ENCODE results near the gene SPRED2.

SPRED2 gene

GRCh38 chr2:65377556-65378192 is 54.7 kb downstream of the SPRED2 start:
- Histone ChIP-seq H3K4me1 (ENCODE audit: insufficient read depth, insufficient read length) (peaks cover 2% of the 10 kb centered on the region), H3K9ac (ENCODE audit: insufficient read length, low read depth) (no peak overlapping the region), H3K9me3 (ENCODE audit: insufficient read depth, low read length) (no peaks in the 10 kb centered on the region), H3K36me3 (ENCODE audit: insufficient read depth, insufficient read length, low read length) (no peaks in the 10 kb centered on the region), H3K4me3 (ENCODE audit: insufficient read length, low read depth) (no peak overlapping the region), H3K27me3 (ENCODE audit: insufficient read depth, insufficient read length) (no peaks in the 10 kb centered on the region)
- DNase-seq (ENCODE audit: low read depth, low spot score), result peak; percentile 59
- no peak for TF ChIP-seq SUZ12 (IDR thresholded peaks at IDR 0.05; ENCODE audit: extremely low read depth, insufficient read depth, insufficient read length)
- no peak for TF ChIP-seq YY1 (IDR thresholded peaks at IDR 0.05; ENCODE audit: insufficient read depth, insufficient read length)
- TF ChIP-seq ZNF274 (IDR thresholded peaks at IDR 0.05; ENCODE audit: low read depth, low read length), result no peak

- Histone ChIP-seq H3K4me3 (ENCODE audit: insufficient read length, low read depth) (no peak overlapping the region), H3K27me3 (ENCODE audit: insufficient read depth, insufficient read length) (no peaks in the 10 kb centered on the region), H3K9ac (ENCODE audit: insufficient read length, low read depth) (no peak overlapping the region), H3K9me3 (ENCODE audit: insufficient read depth, low read length) (no peaks in the 10 kb centered on the region), H3K36me3 (ENCODE audit: insufficient read depth, insufficient read length, low read length) (no peaks in the 10 kb centered on the region), H3K4me1 (ENCODE audit: insufficient read depth, insufficient read length) (peaks cover 2% of the 10 kb centered on the region)
- DNase-seq (ENCODE audit: low read depth, low spot score), result no peak
- TF ChIP-seq YY1 (IDR thresholded peaks at IDR 0.05; ENCODE audit: insufficient read depth, insufficient read length) (no peak), SUZ12 (IDR thresholded peaks at IDR 0.05; ENCODE audit: extremely low read depth, insufficient read depth, insufficient read length) (no peak), ZNF274 (IDR thresholded peaks at IDR 0.05; ENCODE audit: low read depth, low read length) (no peak)
Measured at GRCh38 chr2:65375723-65376122, 56.7 kb downstream of the SPRED2 start.

DNA sequence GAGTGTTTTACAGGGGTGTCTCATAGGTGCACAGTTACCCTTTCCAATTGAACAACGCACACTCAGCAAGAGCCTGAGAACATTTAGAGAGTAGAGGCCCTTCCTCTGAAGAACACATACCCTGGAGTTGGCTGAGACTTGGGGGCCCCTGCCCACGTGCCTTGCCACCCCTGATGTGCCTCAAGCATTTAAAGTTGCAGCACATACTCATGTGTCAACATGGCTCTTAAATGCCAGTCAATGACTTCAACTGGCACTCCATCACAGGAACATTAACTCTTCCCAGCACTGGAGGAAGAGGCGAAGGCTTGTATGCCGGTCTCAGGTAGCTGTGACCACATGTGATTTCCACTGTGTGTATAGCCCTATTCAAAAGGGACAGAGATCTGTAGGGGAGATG is 57.4 kb downstream of the SPRED2 start:
- H3K9me3 ChIP-seq (ENCODE audit: insufficient read depth, low read length), result no peaks in the 10 kb centered on the region
- H3K27me3 ChIP-seq (ENCODE audit: insufficient read depth, insufficient read length), result no peaks in the 10 kb centered on the region
- no peak for DNase-seq (ENCODE audit: low read depth, low spot score)
- no peak for TF ChIP-seq SUZ12 (IDR thresholded peaks at IDR 0.05; ENCODE audit: extremely low read depth, insufficient read depth, insufficient read length)
- no peak for TF ChIP-seq ZNF274 (IDR thresholded peaks at IDR 0.05; ENCODE audit: low read depth, low read length)
- TF ChIP-seq YY1 (IDR thresholded peaks at IDR 0.05; ENCODE audit: insufficient read depth, insufficient read length), result no peak
- H3K4me3 ChIP-seq (ENCODE audit: insufficient read length, low read depth), result no peak overlapping the region
- no peak overlapping the region for H3K9ac ChIP-seq (ENCODE audit: insufficient read length, low read depth)
- peaks cover 2% of the 10 kb centered on the region for H3K4me1 ChIP-seq (ENCODE audit: insufficient read depth, insufficient read length)
- H3K36me3 ChIP-seq (ENCODE audit: insufficient read depth, insufficient read length, low read length), result no peaks in the 10 kb centered on the region

DNA sequence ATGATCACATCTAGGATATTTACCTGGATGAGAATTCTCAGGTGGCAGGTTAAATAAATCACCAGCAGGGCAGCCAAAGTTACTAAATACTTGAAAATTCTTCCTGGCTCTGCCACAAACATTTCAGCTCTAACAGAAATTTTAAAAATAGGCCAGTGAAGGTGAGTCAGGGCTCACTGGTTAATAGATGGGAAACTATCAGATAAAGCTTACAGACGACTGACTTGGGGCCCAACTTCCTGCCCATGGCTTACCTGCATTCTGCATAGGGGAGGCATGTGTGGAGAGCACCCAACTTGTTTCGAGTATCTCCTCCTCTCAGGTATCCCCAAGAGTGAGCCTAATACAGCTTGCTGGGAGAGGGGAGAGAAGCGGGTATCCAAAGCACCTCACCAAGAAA is 57.8 kb downstream of the SPRED2 start:
- Histone ChIP-seq H3K4me3 (ENCODE audit: insufficient read length, low read depth) (no peak overlapping the region), H3K9me3 (ENCODE audit: insufficient read depth, low read length) (no peaks in the 10 kb centered on the region), H3K4me1 (ENCODE audit: insufficient read depth, insufficient read length) (peaks cover 2% of the 10 kb centered on the region), H3K36me3 (ENCODE audit: insufficient read depth, insufficient read length, low read length) (no peaks in the 10 kb centered on the region), H3K9ac (ENCODE audit: insufficient read length, low read depth) (no peak overlapping the region), H3K27me3 (ENCODE audit: insufficient read depth, insufficient read length) (no peaks in the 10 kb centered on the region)
- DNase-seq (ENCODE audit: low read depth, low spot score), result no peak
- TF ChIP-seq YY1 (IDR thresholded peaks at IDR 0.05; ENCODE audit: insufficient read depth, insufficient read length), result no peak
- TF ChIP-seq ZNF274 (IDR thresholded peaks at IDR 0.05; ENCODE audit: low read depth, low read length), result no peak
- TF ChIP-seq SUZ12 (IDR thresholded peaks at IDR 0.05; ENCODE audit: extremely low read depth, insufficient read depth, insufficient read length), result no peak

- TF ChIP-seq ZNF274 (IDR thresholded peaks at IDR 0.05; ENCODE audit: low read depth, low read length), result no peak
- no peak for TF ChIP-seq SUZ12 (IDR thresholded peaks at IDR 0.05; ENCODE audit: extremely low read depth, insufficient read depth, insufficient read length)
- no peak for TF ChIP-seq YY1 (IDR thresholded peaks at IDR 0.05; ENCODE audit: insufficient read depth, insufficient read length)
- Histone ChIP-seq H3K36me3 (ENCODE audit: insufficient read depth, insufficient read length, low read length) (no peaks in the 10 kb centered on the region), H3K27me3 (ENCODE audit: insufficient read depth, insufficient read length) (no peaks in the 10 kb centered on the region), H3K4me1 (ENCODE audit: insufficient read depth, insufficient read length) (peaks cover 2% of the 10 kb centered on the region), H3K4me3 (ENCODE audit: insufficient read length, low read depth) (no peak overlapping the region), H3K9me3 (ENCODE audit: insufficient read depth, low read length) (no peaks in the 10 kb centered on the region), H3K9ac (ENCODE audit: insufficient read length, low read depth) (no peak overlapping the region)
- no peak for DNase-seq (ENCODE audit: low read depth, low spot score)
Measured at GRCh38 chr2:65373365-65373918, 59.0 kb downstream of the SPRED2 start.

GRCh38 chr2:65372619-65373018 is 59.8 kb downstream of the SPRED2 start:
- TF ChIP-seq SUZ12 (IDR thresholded peaks at IDR 0.05; ENCODE audit: extremely low read depth, insufficient read depth, insufficient read length), result no peak
- Histone ChIP-seq H3K9me3 (ENCODE audit: insufficient read depth, low read length) (no peaks in the 10 kb centered on the region), H3K27me3 (ENCODE audit: insufficient read depth, insufficient read length) (no peaks in the 10 kb centered on the region), H3K4me3 (ENCODE audit: insufficient read length, low read depth) (no peak overlapping the region), H3K4me1 (ENCODE audit: insufficient read depth, insufficient read length) (no peaks in the 10 kb centered on the region), H3K36me3 (ENCODE audit: insufficient read depth, insufficient read length, low read length) (no peaks in the 10 kb centered on the region), H3K9ac (ENCODE audit: insufficient read length, low read depth) (no peak overlapping the region)
- DNase-seq (ENCODE audit: low read depth, low spot score), result no peak

- TF ChIP-seq ZNF274 (IDR thresholded peaks at IDR 0.05; ENCODE audit: low read depth, low read length) (no peak), YY1 (IDR thresholded peaks at IDR 0.05; ENCODE audit: insufficient read depth, insufficient read length) (no peak), SUZ12 (IDR thresholded peaks at IDR 0.05; ENCODE audit: extremely low read depth, insufficient read depth, insufficient read length) (no peak)
- H3K4me1 ChIP-seq (ENCODE audit: insufficient read depth, insufficient read length), result no peaks in the 10 kb centered on the region
- no peak for DNase-seq (ENCODE audit: low read depth, low spot score)
- H3K9ac ChIP-seq (ENCODE audit: insufficient read length, low read depth), result no peak overlapping the region
- H3K4me3 ChIP-seq (ENCODE audit: insufficient read length, low read depth), result no peak overlapping the region
- H3K9me3 ChIP-seq (ENCODE audit: insufficient read depth, low read length), result no peaks in the 10 kb centered on the region
- no peaks in the 10 kb centered on the region for H3K36me3 ChIP-seq (ENCODE audit: insufficient read depth, insufficient read length, low read length)
- H3K27me3 ChIP-seq (ENCODE audit: insufficient read depth, insufficient read length), result no peaks in the 10 kb centered on the region
Measured at GRCh38 chr2:65371074-65371434, 61.3 kb downstream of the SPRED2 start.
